Mucosa of stomach (tissue), 1 donor: Measurements from ENCODE around the gene BARD1.
"Not testable (repeated sequence)": the region's sequence is repeated elsewhere in the genome, so short reads cannot be mapped to it uniquely, and the experiment has no call there.

ENCODE experiments used
- H3K27me3 ChIP-seq: one replicate; pipeline ENCODE4 v1.7.0; 2013; ENCODE audit warnings: mild to moderate bottlenecking, low read length; ENCODE audit not compliant: control insufficient read depth, insufficient read depth
- H3K36me3 ChIP-seq: one replicate; pipeline ENCODE4 v1.7.0; 2013; ENCODE audit warnings: low read length; ENCODE audit not compliant: control insufficient read depth, insufficient read depth
- H3K4me1 ChIP-seq: one replicate; pipeline ENCODE4 v1.7.0; 2013; ENCODE audit warnings: mild to moderate bottlenecking, low read length; ENCODE audit not compliant: control insufficient read depth, insufficient read depth
- H3K4me3 ChIP-seq: one replicate; pipeline ENCODE4 v1.7.0; 2013; ENCODE audit warnings: low read length
- H3K9ac ChIP-seq: one replicate; pipeline ENCODE4 v1.7.0; 2013; ENCODE audit warnings: mild to moderate bottlenecking, low read length, moderate library complexity
- H3K9me3 ChIP-seq: one replicate; pipeline ENCODE4 v1.7.0; 2013; ENCODE audit warnings: mild to moderate bottlenecking, low read length, moderate library complexity; ENCODE audit not compliant: control insufficient read depth
- donor health status: Pancreatic carcinoma.

Gene BARD1

DNA sequence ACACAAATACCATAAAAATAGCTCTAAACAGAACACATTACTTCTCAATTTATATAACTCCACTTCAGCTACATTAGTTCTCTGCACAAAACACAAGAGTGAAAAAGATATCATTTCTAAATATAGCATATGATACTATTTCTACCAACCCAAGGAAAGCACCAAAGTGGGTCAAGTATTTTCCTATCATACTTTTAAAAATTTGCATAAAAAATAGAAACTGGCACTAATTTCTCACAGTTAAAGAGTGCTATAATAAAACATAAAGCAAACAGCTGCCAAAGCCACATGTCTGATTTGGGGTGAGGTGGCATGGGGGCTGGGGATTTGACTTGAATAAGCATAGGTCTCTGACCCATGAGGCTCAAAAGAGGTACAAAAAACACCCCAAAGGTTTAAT is 61.5 kb downstream of the BARD1 start:
- H3K9ac ChIP-seq: no peak overlapping the region
- no peaks in the 10 kb centered on the region for H3K36me3 ChIP-seq
- no peak overlapping the region for H3K4me3 ChIP-seq
- H3K4me1 ChIP-seq: no peaks in the 10 kb centered on the region
- no peaks in the 10 kb centered on the region for H3K9me3 ChIP-seq
- no peaks in the 10 kb centered on the region for H3K27me3 ChIP-seq

GRCh38 chr2:214742119-214742518 is 67.4 kb downstream of the BARD1 start:
- no peaks in the 10 kb centered on the region for H3K27me3 ChIP-seq
- no peaks in the 10 kb centered on the region for H3K36me3 ChIP-seq
- H3K9me3 ChIP-seq: no peaks in the 10 kb centered on the region
- H3K4me1 ChIP-seq: no peaks in the 10 kb centered on the region
- H3K4me3 ChIP-seq: no peak overlapping the region
- H3K9ac ChIP-seq: no peak overlapping the region

DNA sequence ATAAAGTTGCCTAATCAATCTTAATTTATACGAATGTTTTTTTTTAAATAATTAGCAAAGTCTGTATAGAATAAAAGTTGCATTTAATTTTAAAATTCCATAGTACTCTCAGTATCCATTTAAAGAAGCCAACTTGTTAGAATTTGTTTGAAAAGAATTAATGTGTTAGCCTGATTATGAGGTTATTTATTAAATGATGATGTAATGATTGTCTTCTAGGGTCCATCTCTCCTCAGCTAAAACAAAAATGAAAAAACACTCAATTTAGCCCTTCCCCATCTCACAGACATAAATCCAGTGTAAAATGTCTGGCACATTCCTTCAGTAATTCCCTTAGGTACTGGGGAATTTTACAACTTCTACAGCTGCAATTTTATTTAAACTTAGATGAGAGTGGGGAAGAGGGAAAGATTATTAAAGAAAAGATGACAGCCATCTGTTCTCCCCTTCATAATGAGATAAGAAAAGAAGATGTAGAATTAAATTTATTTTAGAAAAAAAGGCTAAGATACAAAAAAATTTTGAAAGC is 68.6 kb downstream of the BARD1 start:
- Histone ChIP-seq H3K9ac (no peak overlapping the region), H3K4me3 (no peak overlapping the region), H3K4me1 (no peaks in the 10 kb centered on the region), H3K36me3 (no peaks in the 10 kb centered on the region), H3K27me3 (no peaks in the 10 kb centered on the region), H3K9me3 (no peaks in the 10 kb centered on the region)

GRCh38 chr2:214737188-214737587 is 72.3 kb downstream of the BARD1 start:
- Histone ChIP-seq H3K27me3 (no peaks in the 10 kb centered on the region), H3K9me3 (no peaks in the 10 kb centered on the region), H3K4me1 (no peaks in the 10 kb centered on the region), H3K36me3 (no peaks in the 10 kb centered on the region), H3K4me3 (no peak overlapping the region), H3K9ac (no peak overlapping the region)

GRCh38 chr2:214730800-214731407 is 78.6 kb downstream of the BARD1 start:
- no peak overlapping the region for H3K4me3 ChIP-seq
- H3K9me3 ChIP-seq: no peaks in the 10 kb centered on the region
- H3K36me3 ChIP-seq: no peaks in the 10 kb centered on the region
- no peak overlapping the region for H3K9ac ChIP-seq
- H3K27me3 ChIP-seq: no peaks in the 10 kb centered on the region
- no peaks in the 10 kb centered on the region for H3K4me1 ChIP-seq

DNA sequence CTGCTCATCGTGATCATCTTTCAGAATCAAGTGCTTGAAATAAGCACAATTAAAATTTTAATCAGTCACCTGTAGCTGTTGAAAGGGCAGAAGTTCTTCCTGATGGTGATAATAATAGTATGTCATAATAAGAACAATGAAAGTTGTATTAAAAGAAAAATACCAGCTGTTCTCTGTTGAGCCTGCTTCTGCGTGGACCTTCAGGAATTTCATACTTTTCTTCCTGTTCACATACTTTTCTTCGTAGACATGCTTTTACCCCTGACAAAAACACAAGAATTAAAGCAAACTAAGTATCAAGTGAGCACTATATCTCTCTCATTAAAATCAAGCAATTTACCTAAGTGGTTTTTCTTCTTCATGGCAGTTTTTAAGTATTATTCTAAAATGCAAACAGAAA is 79.2 kb downstream of the BARD1 start:
- Histone ChIP-seq H3K9me3 (no peaks in the 10 kb centered on the region), H3K4me1 (no peaks in the 10 kb centered on the region), H3K4me3 (no peak overlapping the region), H3K36me3 (no peaks in the 10 kb centered on the region), H3K9ac (no peak overlapping the region), H3K27me3 (no peaks in the 10 kb centered on the region)

DNA sequence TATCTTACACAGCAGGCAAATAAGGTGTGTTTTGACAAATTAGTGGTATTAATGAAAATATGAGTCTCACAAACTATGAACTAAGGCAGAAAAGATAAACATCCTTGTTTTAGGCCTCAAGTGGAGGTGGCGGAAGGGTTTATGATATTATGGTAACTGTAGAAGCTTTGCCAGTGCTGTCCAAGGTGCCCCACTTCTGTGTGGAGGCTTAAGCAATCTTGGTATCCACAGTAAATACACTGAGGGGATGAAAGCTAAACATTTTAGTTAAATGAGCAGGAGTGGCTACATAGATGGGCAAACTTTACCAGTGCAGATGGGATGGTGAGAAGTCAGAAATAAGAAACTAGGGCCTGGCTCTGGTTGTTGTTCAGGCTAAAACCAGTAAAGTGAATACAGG is 84.7 kb downstream of the BARD1 start:
- no peaks in the 10 kb centered on the region for H3K9me3 ChIP-seq
- H3K4me1 ChIP-seq: no peaks in the 10 kb centered on the region
- H3K4me3 ChIP-seq: no peak overlapping the region
- H3K36me3 ChIP-seq: no peaks in the 10 kb centered on the region
- no peak overlapping the region for H3K9ac ChIP-seq
- no peaks in the 10 kb centered on the region for H3K27me3 ChIP-seq

GRCh38 chr2:214717837-214718236 is 91.6 kb downstream of the BARD1 start:
- H3K36me3 ChIP-seq, H3K4me3 ChIP-seq, H3K9me3 ChIP-seq: not testable (repeated sequence)

DNA sequence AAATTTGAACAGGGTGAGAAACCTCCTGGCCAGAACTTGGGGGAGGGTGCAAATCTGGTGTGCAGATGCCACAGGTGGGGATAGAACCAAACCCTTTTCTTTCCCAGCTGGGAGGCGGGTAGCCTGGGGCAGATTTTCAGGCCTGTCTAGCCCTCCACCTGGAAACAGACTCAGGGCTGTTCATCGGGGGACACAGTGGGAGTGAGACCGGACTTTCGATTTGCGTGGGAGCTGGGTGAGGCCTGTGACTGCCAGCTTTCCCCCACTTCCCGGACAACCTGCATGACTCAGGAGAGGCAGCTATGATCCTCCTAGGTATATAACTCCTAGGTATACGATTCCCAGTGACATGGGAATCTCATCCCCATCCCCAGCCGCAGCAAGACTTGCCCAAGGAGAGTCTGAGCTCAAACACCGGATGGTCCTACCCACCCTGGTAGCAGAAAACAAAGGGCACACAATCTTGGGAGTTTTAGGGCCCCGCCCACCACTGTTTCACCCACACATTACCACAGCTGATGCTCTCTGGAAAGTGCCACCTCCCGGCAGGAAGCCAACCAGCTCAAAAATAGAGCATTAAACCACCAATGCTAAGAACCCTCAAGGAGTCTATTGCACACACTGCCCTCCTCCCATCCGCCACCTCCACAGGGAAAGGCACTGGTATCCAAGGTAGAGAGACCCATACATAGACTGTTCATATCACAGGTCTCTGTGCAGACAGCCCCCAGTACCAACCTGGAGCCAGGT is 92.5 kb downstream of the BARD1 start:
- H3K36me3 ChIP-seq: no peaks in the 10 kb centered on the region
- no peak overlapping the region for H3K9ac ChIP-seq
- H3K27me3 ChIP-seq: no peaks in the 10 kb centered on the region
- no peaks in the 10 kb centered on the region for H3K9me3 ChIP-seq
- no peaks in the 10 kb centered on the region for H3K4me1 ChIP-seq
- no peak overlapping the region for H3K4me3 ChIP-seq

More at GRCh38 chr2:214717837-214718236, 91.6 kb downstream of the BARD1 start:
- not testable (repeated sequence) for H3K27me3 ChIP-seq, H3K4me1 ChIP-seq, H3K9ac ChIP-seq

GRCh38 chr2:214715025-214715424 is 94.5 kb downstream of the BARD1 start:
- no peaks in the 10 kb centered on the region for H3K27me3 ChIP-seq
- no peak overlapping the region for H3K9ac ChIP-seq
- H3K4me1 ChIP-seq: no peaks in the 10 kb centered on the region
- H3K9me3 ChIP-seq: no peaks in the 10 kb centered on the region
- H3K36me3 ChIP-seq: no peaks in the 10 kb centered on the region
- H3K4me3 ChIP-seq: no peak overlapping the region

- Histone ChIP-seq H3K9me3 (no peaks in the 10 kb centered on the region), H3K36me3 (no peaks in the 10 kb centered on the region), H3K9ac (no peak overlapping the region), H3K4me1 (no peaks in the 10 kb centered on the region), H3K27me3 (no peaks in the 10 kb centered on the region), H3K4me3 (no peak overlapping the region)
These were observed 96.2 kb downstream of the BARD1 start for GRCh38 chr2:214713080-214713830.

DNA sequence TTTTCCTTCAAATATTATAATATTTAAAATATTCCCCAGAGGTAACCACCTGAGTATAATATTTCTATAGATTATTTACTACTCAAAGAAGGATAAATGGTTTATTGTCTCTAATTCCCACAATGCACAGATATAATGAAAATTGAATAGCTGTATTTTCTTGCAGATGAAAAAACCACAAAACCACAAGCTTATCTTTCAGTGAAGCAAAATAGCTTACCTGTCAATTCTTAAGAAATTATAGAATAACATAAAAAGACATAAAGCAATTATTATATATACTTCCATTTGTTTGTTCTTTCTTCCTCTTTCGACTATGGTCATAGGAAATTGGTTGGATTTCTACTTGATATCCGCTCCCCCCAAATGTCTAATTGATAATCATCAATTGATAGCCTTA is 98.8 kb downstream of the BARD1 start:
- no peak overlapping the region for H3K9ac ChIP-seq
- H3K27me3 ChIP-seq: no peaks in the 10 kb centered on the region
- H3K9me3 ChIP-seq: no peaks in the 10 kb centered on the region
- no peaks in the 10 kb centered on the region for H3K36me3 ChIP-seq
- H3K4me1 ChIP-seq: no peaks in the 10 kb centered on the region
- H3K4me3 ChIP-seq: no peak overlapping the region
